ENCODE measurements around the gene RPS6KA1. TPM values are rescaled to one million over a fixed set of nuclear protein-coding genes. Genes with fewer than 3 reads are reported as not detected.

Gene RPS6KA1
- total RNA-seq = 100 to 1,000 TPM in 3 of 4 donors, 10 to 100 TPM in 1; 69.3 to 311 (median 292) TPM

- no peaks in the 10 kb centered on the region for H3K27me3 ChIP-seq
- peaks cover 0 to 23% (median 6%) of the 10 kb centered on the region in 4 donors for H3K4me1 ChIP-seq
- no peaks in the 10 kb centered on the region for H3K36me3 ChIP-seq
- TF ChIP-seq POLR2A (IDR thresholded peaks at IDR 0.05) = peak; percentile 30 to 92
- TF ChIP-seq CTCF (IDR thresholded peaks at IDR 0.05) = peak in 1 of 6 experiments; percentile 24
- DNase-seq = peak; percentile 68 to 87 (median 81)
- peak within 1 kb of the TSS; percentile 81 to 97 (median 88) for H3K27ac ChIP-seq
- no peaks in the 10 kb centered on the region for H3K9me3 ChIP-seq
- peak within 1 kb of the TSS; percentile 71 to 99 (median 79) for H3K4me3 ChIP-seq
Observed at GRCh38 chr1:26529655-26530409, at the start of gene RPS6KA1. Gene RPS6KA1 (plus strand): TSS chr1:26529761. CDS start chr1:26529921, 160 bp downstream.

DNA sequence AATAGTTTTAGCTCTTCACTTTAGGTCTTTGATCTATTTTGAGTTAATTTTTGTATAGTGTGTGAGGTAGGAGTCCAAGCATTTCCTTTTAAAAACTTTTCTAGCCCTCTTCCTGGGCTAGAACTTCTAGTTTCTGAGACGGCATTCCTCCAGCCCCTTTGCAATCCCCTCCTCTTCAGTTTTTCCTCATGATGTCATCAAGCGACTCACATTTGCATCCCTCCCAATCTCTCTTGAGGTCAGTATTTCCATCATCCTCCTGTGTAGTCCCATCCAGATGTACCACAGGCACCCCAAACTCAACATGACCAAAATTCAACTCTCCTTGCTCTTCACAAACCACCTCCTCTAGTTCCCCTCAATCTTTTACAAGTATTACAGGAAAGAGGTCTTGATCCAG is 46.6 kb upstream of the RPS6KA1 start:
- Histone ChIP-seq H3K9me3 (no peaks in the 10 kb centered on the region), H3K27ac (no peak overlapping the region), H3K27me3 (no peaks in the 10 kb centered on the region), H3K4me1 (no peaks in the 10 kb centered on the region), H3K36me3 (peaks cover 0 to 10% (median 0%) of the 10 kb centered on the region in 3 donors), H3K4me3 (no peak overlapping the region)
- TF ChIP-seq POLR2A (IDR thresholded peaks at IDR 0.05) = no peak
- TF ChIP-seq CTCF (IDR thresholded peaks at IDR 0.05) = no peak
- no peak for DNase-seq

DNA sequence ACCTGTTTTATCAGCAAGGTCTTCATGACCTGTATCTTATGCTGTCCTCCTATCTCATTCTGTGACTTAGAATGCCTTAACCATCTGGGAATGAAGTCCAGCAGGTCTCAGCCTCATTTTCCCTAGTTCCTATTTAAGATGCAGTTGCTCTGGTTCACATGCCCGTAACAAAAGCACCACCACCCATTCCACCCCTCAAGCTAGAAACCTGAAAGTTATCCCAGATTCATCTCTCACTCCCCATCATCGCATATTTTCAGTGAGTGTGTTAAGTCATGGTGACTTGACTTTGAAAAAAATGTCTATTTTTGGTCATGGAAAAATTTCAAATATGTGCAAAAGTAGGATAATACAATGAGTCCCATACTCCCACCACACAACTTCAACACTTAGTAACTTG is 45.6 kb upstream of the RPS6KA1 start:
- no peaks in the 10 kb centered on the region for H3K9me3 ChIP-seq
- H3K27me3 ChIP-seq = no peaks in the 10 kb centered on the region
- H3K4me1 ChIP-seq = no peaks in the 10 kb centered on the region
- no peak for TF ChIP-seq CTCF (IDR thresholded peaks at IDR 0.05)
- no peak for TF ChIP-seq POLR2A (IDR thresholded peaks at IDR 0.05)
- no peak overlapping the region for H3K4me3 ChIP-seq
- H3K27ac ChIP-seq = no peak overlapping the region
- peaks cover 0 to 8% (median 0%) of the 10 kb centered on the region in 3 donors for H3K36me3 ChIP-seq
- DNase-seq = no peak

GRCh38 chr1:26490155-26490554 is 39.4 kb upstream of the RPS6KA1 start:
- DNase-seq = no peak
- Histone ChIP-seq H3K27ac (no peak overlapping the region), H3K4me3 (no peak overlapping the region), H3K4me1 (no peaks in the 10 kb centered on the region), H3K9me3 (no peaks in the 10 kb centered on the region), H3K36me3 (no peaks in the 10 kb centered on the region), H3K27me3 (no peaks in the 10 kb centered on the region)
- TF ChIP-seq POLR2A (IDR thresholded peaks at IDR 0.05) = no peak
- TF ChIP-seq CTCF (IDR thresholded peaks at IDR 0.05) = no peak

DNA sequence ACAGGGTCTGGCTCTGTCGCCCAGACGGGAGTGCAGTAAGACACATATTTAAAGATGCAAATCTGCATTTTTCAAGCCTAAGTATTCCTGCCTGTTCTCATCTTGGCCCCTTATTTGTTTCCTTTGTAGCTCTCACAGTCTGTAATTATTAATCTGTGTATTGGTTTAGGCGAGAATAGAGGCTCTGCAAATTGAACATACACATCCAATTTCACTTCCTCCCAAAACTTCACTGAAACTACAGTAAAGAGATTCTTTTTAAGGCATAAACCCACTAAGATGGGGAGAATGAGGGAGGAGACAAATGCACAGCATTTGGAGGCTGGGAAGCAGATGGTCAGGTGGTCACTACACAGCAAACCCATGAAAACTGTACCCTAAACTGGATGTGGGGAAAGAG is 36.3 kb upstream of the RPS6KA1 start:
- H3K27ac ChIP-seq = no peak overlapping the region
- no peak overlapping the region for H3K4me3 ChIP-seq
- H3K27me3 ChIP-seq = no peaks in the 10 kb centered on the region
- H3K36me3 ChIP-seq = no peaks in the 10 kb centered on the region
- TF ChIP-seq CTCF (IDR thresholded peaks at IDR 0.05) (no peak), POLR2A (IDR thresholded peaks at IDR 0.05) (no peak)
- no peaks in the 10 kb centered on the region for H3K4me1 ChIP-seq
- no peaks in the 10 kb centered on the region for H3K9me3 ChIP-seq
- DNase-seq = no peak

All from Peyer's patch (tissue), 4 donors.